ENCODE measurements around the gene OTUD6A. TPM values are rescaled to one million over a fixed set of nuclear protein-coding genes. Genes with fewer than 3 reads are reported as not detected.
"Not testable (repeated sequence)": the region's sequence is repeated elsewhere in the genome, so short reads cannot be mapped to it uniquely, and the experiment has no call there.

OTUD6A gene
- polyA plus RNA-seq, 3 donors = not detected

- intact Hi-C loops (cut with micrococcal nuclease) = no loop called here
- Mint-ChIP-seq H3K4me3 (no peak overlapping the region), H3K27ac (no peak overlapping the region), H3K9me3 (peaks cover 0 to 5% (median 2%) of the 10 kb centered on the region in 7 donors), H3K4me1 (no peaks in the 10 kb centered on the region), H3K36me3 (no peaks in the 10 kb centered on the region), H3K27me3 (ENCODE audit: low read depth in 3 of 3) (peaks cover 0 to 6% (median 2%) of the 10 kb centered on the region in 3 donors)
- no peak overlapping the region for H3K4me3 ChIP-seq (replicated peaks in 1 of 3; ENCODE audit: low read depth in 2 of 3, low read length in 3 of 3)
- no peak for DNase-seq
- H3K79me2 ChIP-seq (ENCODE audit: insufficient read depth, low read length) = no peaks in the 10 kb centered on the region
- no peaks in the 10 kb centered on the region for H3K9me3 ChIP-seq (replicated peaks in 1 of 2; ENCODE audit: control insufficient read depth in 1 of 2, insufficient read depth in 1 of 2, low read length in 2 of 2)
- H3K36me3 ChIP-seq (replicated peaks in 1 of 2; ENCODE audit: control insufficient read depth in 1 of 2, insufficient read depth in 2 of 2, low read length in 2 of 2) = no peaks in the 10 kb centered on the region
- no peak overlapping the region for H3K27ac ChIP-seq (ENCODE audit: low read depth in 1 of 2, low read length in 2 of 2)
- no peaks in the 10 kb centered on the region for H3K27me3 ChIP-seq (ENCODE audit: control insufficient read depth in 2 of 2, insufficient read depth in 2 of 2, low read length in 2 of 2)
- H4K20me1 ChIP-seq (ENCODE audit: insufficient read depth, low read length) = no peaks in the 10 kb centered on the region
- no peaks in the 10 kb centered on the region for H3K4me1 ChIP-seq (ENCODE audit: control insufficient read depth in 1 of 2, insufficient read depth in 2 of 2, low read length in 2 of 2)
- WGBS (ENCODE audit: insufficient coverage) = no CpG with 5 or more reads among the region's 2 CpGs
- no peak overlapping the region for H3K9ac ChIP-seq (ENCODE audit: insufficient read depth, low read length, poor library complexity, severe bottlenecking)
- H2AFZ ChIP-seq (ENCODE audit: insufficient read depth, low read depth, low read length, poor library complexity, severe bottlenecking) = no peak overlapping the region
- no peak for TF ChIP-seq CTCF (IDR thresholded peaks at IDR 0.05)
- no peak overlapping the region for H3K4me2 ChIP-seq (replicated peaks; ENCODE audit: extremely low read depth, low read length, poor library complexity, severe bottlenecking)
Measured at GRCh38 chrX:70105229-70105628, 43.0 kb downstream of the OTUD6A start.

DNA sequence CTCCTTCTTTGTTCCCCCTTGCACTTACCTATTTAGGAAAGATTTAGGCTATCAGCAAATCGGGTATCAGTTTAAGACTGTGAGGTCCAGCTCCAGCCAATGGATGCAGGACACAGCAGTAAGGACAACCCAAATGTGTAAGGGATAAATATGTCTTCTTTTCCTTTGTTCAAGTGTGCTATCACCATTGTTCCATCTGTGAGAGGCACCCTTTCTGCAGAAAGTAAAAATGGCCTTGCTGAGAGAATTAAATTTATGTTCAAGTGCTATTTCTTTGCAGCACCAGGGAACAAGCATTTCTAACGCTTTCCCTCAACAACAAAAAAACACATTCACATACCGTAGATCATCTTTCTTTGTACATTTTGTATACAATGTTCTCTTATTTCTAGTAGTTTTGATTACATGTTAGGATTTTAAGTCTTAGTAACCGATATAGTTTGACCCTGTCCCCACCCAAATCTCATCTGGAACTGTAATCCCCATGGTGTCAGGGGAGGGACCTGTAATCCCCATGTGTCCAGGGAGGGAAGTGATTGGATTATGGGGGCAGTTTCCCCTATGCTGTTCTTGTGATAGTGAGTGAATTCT lies 49.3 kb downstream of the OTUD6A start:
- H3K9me3 ChIP-seq (replicated peaks in 1 of 2; ENCODE audit: control insufficient read depth in 1 of 2, insufficient read depth in 1 of 2, low read length in 2 of 2) = peaks cover 9 to 15% of the 10 kb centered on the region in 2 donors
- H2AFZ ChIP-seq (ENCODE audit: insufficient read depth, low read depth, low read length, poor library complexity, severe bottlenecking); DNase-seq; H3K79me2 ChIP-seq (ENCODE audit: insufficient read depth, low read length); H3K4me1 ChIP-seq (ENCODE audit: control insufficient read depth in 1 of 2, insufficient read depth in 2 of 2, low read length in 2 of 2); H3K36me3 ChIP-seq (replicated peaks in 1 of 2; ENCODE audit: control insufficient read depth in 1 of 2, insufficient read depth in 2 of 2, low read length in 2 of 2); H4K20me1 ChIP-seq (ENCODE audit: insufficient read depth, low read length); H3K27me3 Mint-ChIP-seq (ENCODE audit: low read depth in 3 of 3); H3K4me1 Mint-ChIP-seq; H3K4me3 Mint-ChIP-seq; H3K27me3 ChIP-seq (ENCODE audit: control insufficient read depth in 2 of 2, insufficient read depth in 2 of 2, low read length in 2 of 2); intact Hi-C loops (cut with micrococcal nuclease); H3K27ac Mint-ChIP-seq; H3K36me3 Mint-ChIP-seq; H3K9ac ChIP-seq (ENCODE audit: insufficient read depth, low read length, poor library complexity, severe bottlenecking); H3K4me3 ChIP-seq (replicated peaks in 1 of 3; ENCODE audit: low read depth in 2 of 3, low read length in 3 of 3); H3K4me2 ChIP-seq (replicated peaks; ENCODE audit: extremely low read depth, low read length, poor library complexity, severe bottlenecking); H3K27ac ChIP-seq (ENCODE audit: low read depth in 1 of 2, low read length in 2 of 2): not testable (repeated sequence)
- H3K9me3 Mint-ChIP-seq = peaks cover 4 to 25% (median 19%) of the 10 kb centered on the region in 7 donors
- no CpG with 5 or more reads among the region's 4 CpGs for WGBS (ENCODE audit: insufficient coverage)

Small RNA genes lying within 50 kb of the gene (small RNA-seq; reads per million reads assigned to genes)
- not detected for gene MIR676 (ENCODE audit: insufficient read length, low read depth)

Other genes with a start within 250 kb of the OTUD6A start
- gene AWAT2, start 12.5 kb upstream of the OTUD6A start, polyA plus RNA-seq = not detected
- 10 to 100 TPM; 55.7 to 60.4 (median 56.8) TPM for gene IGBP1, start 71.0 kb downstream of the OTUD6A start, polyA plus RNA-seq
- gene DGAT2L6, start 115.0 kb downstream of the OTUD6A start, polyA plus RNA-seq = not detected
- not detected for gene AWAT1, start 172.2 kb downstream of the OTUD6A start, polyA plus RNA-seq
- gene P2RY4, start 197.7 kb downstream of the OTUD6A start, polyA plus RNA-seq = under 1 TPM in 1 of 3 donors, not detected in 2; 0.36 TPM
- gene ARR3, start 205.9 kb downstream of the OTUD6A start, polyA plus RNA-seq = not detected
- gene RAB41, start 219.7 kb downstream of the OTUD6A start, polyA plus RNA-seq = not detected
- 10 to 100 TPM; 16.9 to 18.9 (median 17.4) TPM for gene PDZD11, start 227.5 kb downstream of the OTUD6A start, polyA plus RNA-seq
- gene KIF4A, start 227.6 kb downstream of the OTUD6A start, polyA plus RNA-seq = under 1 TPM in 1 of 3 donors, not detected in 2; 0.03 TPM